Fibroblast of lung (primary cell): ENCODE data around the gene KCNJ5.
A peak's percentile ranks its signal among the peaks of the same experiment; 100 is the strongest.

ENCODE experiments used
- CTCF ChIP-seq, 2 donors: IDR thresholded peaks in 1 of 2; conservative IDR thresholded peaks in 1 of 2; 1 replicate in 1 of 2; 2 replicates in 1 of 2; pipeline ENCODE4 v1.5.1; 2011 to 2012; ENCODE audit warnings: low read length in 2 of 2, control low read depth in 1 of 2, inconsistent platforms in 1 of 2, low read depth in 1 of 2, mild to moderate bottlenecking in 1 of 2
- EZH2 ChIP-seq: IDR thresholded peaks from 2 replicates; pipeline ENCODE4 v1.5.1; 2012; ENCODE audit warnings: low read length, control low read depth, mild to moderate bottlenecking; ENCODE audit errors: missing control alignments

GRCh38 chr11:128884703-128885338, 6.3 kb upstream of the KCNJ5 start:
- TF ChIP-seq CTCF (conservative IDR thresholded peaks at IDR 0.05 in 1 of 2, IDR thresholded peaks at IDR 0.05 in 1 of 2; ENCODE audit: low read depth in 1 of 2, low read length in 2 of 2) (peak; percentile 67 to 72), EZH2 (no peak)
